Tibial nerve (tissue), 4 donors: ENCODE results near the gene WASF3.

Source experiments
- EP300 ChIP-seq, 2 donors: sonication (generic); formaldehyde crosslinking; IDR thresholded peaks; one replicate each; pipeline ENCODE4 v1.6.1; 2017; ENCODE audit warnings: antibody characterized with exemption in 2 of 2, mild to moderate bottlenecking in 1 of 2
- POLR2A ChIP-seq, 2 donors: fragments of 450-650 bp; IDR thresholded peaks; one replicate each; pipeline ENCODE4 v1.6.1; 2017; ENCODE audit warnings: antibody characterized with exemption in 2 of 2, mild to moderate bottlenecking in 2 of 2, moderate library complexity in 2 of 2
- TF ChIP-seq, protein P1 (sequence below), 5 experiments: fragments of 200-600 bp in 3 of 5; fragments of 450-650 bp in 2 of 5; sonication (generic) in 3 of 5; IDR thresholded peaks; one replicate each; pipeline ENCODE4 v1.5.1; 2016 to 2019; ENCODE audit warnings: antibody characterized with exemption in 5 of 5, mild to moderate bottlenecking in 3 of 5, moderate library complexity in 2 of 5

- TF ChIP-seq, protein P1, sequence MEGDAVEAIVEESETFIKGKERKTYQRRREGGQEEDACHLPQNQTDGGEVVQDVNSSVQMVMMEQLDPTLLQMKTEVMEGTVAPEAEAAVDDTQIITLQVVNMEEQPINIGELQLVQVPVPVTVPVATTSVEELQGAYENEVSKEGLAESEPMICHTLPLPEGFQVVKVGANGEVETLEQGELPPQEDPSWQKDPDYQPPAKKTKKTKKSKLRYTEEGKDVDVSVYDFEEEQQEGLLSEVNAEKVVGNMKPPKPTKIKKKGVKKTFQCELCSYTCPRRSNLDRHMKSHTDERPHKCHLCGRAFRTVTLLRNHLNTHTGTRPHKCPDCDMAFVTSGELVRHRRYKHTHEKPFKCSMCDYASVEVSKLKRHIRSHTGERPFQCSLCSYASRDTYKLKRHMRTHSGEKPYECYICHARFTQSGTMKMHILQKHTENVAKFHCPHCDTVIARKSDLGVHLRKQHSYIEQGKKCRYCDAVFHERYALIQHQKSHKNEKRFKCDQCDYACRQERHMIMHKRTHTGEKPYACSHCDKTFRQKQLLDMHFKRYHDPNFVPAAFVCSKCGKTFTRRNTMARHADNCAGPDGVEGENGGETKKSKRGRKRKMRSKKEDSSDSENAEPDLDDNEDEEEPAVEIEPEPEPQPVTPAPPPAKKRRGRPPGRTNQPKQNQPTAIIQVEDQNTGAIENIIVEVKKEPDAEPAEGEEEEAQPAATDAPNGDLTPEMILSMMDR (IDR thresholded peaks at IDR 0.05): no peak
- TF ChIP-seq POLR2A (IDR thresholded peaks at IDR 0.05) (no peak), EP300 (IDR thresholded peaks at IDR 0.05) (no peak)
These were observed 128.8 kb downstream of the WASF3 start for GRCh38 chr13:26686285-26686684.
